ENCODE results near the gene EFNA5.

EFNA5 gene

DNA sequence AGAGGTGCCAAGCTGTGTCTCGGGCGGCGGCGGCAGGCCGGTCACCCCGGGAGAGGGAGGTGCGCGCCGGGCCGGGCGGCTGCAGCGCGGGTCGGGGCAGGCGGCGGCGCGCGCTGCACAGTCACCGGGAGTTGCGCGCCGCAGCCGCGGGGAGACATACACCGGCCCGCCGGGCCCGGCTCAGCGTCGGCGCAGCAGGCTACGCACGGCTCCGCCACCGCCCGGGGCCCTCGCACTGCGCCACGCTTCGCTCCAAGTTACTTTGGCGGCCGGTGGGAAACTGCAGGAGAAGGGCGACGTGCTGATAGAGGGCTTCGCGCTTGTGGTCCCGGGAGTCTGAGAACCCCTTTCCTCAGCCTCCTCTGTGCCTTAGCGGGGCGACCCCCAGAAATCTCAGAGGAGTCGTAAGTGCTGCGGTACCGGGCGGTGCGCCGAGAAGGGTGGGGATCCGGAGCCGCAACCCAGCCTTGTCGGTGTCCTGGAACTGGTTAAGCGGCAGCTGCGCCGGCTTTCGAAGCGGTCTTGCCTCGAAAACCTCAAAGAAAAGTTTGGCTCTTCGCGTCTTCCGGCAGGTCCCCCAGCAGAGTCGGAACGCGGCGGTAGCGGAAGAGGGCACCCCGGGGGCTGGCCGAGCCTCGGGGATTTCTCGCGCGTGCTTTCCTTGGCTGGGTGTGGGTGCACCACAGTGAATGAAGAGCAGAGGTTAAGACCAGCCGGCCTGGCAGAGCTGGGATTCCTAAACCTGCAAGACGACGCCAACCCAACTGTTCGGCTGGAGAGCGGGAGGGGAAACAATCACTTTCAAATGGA, at the start of gene EFNA5:
Gene EFNA5, minus strand, starts transcription at position 6 of the 810 bp plus-strand sequence.
- no peak for DNase-seq (ENCODE audit: low read depth)

DNA sequence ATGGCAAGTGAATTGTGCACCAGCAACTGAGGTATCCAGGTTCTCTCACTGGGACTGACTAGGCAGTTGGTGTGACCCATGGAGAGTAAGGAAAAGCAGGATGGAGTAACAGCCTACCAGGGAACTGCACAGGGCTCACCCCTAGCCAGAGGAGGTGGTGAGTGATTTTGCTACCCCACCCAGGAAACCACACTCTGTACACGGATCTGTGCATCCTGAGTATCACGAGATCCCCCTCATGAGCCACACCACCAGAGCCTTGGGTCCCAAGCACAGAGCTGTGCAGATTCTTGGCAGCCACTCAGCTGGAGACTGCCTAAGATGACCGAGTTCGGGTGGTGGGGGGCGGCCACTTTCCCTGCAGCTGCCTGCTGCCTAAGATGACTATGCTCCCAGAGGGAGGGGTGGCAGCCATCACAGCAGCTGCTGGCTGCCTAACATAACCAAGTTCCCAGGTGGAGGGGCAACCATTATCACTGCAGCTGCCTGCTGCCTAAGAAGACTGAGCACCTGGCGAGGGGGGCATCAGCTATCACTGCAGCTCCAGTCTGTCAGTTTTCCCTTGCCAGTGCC, 48.4 kb upstream of the EFNA5 start:
- DNase-seq (ENCODE audit: low read depth): no peak

DNA sequence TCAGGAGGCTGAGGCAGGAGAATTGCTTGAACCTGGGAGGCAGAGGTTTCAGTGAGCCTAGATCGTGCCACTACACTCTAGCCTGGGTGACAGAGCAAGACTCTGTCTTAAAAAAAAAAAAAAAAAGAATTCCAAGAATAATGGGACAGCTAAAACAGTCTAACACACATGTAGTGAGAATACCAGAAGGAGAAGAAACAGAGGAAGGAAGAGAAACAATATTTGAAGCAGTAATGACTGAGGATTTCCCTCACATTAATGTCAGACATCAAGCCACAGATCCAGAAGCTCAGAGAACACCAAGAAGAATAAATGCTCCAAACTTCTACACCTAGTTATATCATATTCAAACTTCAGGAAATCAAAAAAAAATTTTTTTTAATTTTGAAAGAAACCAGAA, 47.1 kb upstream of the EFNA5 start:
- no peak for DNase-seq (ENCODE audit: low read depth)

DNA sequence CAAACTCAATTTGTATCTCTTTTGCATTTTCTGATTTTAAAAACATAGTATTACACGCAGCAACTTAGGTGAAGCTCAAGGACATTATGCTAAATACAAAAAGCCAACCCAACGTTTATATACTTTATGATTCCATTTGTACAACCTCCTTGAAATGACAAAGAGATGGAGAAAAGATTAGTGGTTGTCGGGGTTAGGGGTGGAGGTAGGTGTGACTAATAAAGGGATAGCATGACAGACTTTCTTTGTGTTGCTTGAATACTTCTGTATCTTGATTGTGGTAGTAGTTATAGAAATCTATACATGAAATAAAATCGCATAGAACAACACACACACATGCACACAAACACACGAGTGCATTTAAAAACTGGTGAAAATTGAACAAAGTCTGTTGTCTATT, 42.5 kb upstream of the EFNA5 start:
- DNase-seq (ENCODE audit: low read depth): no peak

DNA sequence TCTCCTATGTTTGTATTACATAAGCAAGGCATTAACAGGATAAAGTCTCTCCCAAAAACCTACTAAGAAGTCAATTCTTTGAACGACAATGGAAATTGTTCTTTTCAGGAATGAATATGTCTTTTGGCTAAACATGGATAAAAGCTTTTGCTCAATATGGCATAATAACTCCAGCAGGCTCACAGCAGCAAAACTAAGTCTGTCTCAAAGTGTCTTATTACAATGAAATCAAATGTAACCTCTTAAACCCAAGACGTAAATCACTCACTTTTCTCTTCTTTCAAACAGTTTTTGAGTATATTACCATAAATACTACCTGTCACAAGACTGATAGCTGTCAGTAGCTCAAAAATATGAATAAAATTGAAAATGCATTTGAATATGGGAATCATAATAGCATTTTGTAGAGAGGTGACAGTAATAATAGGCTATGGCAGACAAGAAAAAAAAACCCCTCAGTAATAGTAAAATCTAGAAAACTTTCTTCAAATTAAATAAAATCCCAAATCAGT, 41.7 kb upstream of the EFNA5 start:
- no peak for DNase-seq (ENCODE audit: low read depth)

DNA sequence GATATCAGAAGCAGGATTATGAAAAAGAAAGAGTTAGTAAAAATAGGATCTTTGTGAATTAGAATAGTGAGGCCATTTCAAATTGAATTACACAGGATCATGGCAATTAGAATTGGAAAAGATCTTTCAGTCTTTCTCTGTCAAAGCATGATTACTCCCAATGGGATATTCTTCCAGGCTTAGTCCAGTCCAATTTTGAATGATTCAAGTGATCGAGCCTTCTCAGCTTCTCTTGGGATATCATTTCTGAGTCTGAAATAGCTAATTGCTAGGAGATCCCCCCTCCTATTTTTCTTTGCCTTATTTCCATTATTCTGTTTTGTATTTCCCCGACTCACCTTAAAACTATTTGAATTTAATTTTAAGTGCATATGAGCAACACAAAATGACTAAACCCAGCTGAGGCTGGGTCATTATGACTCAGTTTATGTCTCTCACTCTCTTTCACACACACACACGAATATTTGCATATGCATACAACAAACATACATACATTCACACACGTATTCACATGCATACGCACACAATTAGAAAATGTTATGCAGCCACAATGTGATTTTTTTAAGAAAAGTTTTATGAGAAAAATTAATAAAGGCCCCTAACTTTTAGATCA, 34.8 kb upstream of the EFNA5 start:
- DNase-seq (ENCODE audit: low read depth): no peak

DNA sequence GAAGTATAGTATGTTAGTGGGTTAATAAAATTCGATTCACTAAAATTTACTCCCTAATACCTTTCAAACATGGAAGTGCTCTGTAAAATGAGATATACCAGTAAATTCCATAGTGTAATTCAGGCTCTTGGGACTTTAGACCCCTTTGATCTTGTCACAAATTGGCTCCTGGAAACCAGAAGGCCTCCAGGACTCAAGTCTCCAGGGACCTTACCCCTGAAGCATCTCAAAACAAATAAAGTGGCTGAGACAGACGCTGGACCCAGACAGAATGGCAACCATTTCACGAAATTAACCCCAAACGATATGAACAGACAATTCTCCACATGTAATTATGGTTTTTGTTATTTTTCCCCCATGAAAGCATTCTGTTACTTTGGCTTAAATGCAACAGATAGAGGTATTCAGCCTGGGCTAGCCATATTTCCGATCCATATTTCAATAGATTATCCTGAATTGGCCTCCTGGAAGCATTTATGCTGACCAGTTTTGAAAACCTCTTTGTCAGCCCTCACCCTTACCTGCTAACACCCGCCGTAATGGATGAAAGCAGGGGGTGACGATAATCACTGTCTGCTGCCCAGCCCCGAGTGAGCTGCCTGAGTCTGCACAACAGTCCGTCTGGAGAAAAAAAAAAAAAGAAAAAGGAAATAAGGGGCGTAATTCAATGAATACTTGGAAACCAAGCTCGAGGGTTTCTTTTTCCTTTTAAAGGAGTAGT, 34.1 kb upstream of the EFNA5 start:
- no peak for DNase-seq (ENCODE audit: low read depth)

DNA sequence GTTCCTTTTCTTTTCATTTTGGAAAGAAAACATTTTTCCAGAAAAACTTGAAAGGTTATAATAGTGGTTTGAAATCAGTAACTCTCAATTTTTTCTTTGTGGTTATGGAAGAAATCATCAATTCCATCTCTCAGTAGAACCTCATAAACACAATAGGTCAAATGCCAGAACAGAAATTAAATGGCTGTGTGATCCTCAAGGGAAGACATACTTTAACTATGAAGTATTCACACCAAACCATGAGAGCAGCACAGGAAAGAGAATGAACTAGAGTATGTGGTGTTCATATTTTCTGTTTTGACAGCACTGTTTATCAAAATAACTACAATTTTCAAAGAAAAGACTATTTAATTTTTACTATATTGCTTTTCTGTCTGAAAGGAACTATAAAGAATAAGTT, 29.7 kb upstream of the EFNA5 start:
- no peak for DNase-seq (ENCODE audit: low read depth)

DNA sequence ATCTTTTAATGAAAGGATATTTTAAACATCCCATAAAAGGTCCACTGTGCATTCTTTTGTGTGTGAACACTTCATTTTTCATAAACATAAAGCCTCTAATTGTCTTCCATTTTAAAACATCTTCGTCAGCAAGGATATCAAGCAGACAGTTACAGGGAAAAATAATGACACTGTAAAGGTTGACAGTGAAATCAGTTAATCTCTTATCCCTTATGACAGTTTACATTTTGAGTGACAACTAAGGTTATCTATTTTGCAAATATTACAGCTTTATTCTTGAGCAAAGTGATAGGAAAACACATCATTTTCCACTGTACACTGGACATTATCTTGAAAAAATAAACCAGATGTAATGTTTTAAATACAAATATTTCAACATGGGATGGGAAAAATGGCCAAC, 28.7 kb upstream of the EFNA5 start:
- DNase-seq (ENCODE audit: low read depth): no peak

DNA sequence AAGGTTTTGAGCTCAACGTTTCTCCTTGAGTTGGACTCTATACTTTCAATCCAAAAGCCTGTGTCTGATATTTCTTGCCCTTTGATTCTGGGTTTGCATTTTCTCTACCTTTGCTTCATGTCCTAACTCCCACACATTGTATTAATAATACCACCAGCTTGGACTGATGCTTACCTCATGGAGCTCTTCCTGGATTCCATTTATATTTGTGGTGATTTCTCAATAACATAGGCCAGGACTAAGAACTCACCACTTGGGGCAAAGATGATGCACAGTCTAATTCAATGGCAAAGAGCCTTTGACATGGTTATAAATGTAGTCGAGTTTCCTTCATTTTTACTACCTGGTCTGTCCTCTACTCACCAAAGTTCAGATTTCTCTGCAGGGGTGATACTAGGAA, 27.5 kb upstream of the EFNA5 start:
- DNase-seq (ENCODE audit: low read depth): no peak

DNA sequence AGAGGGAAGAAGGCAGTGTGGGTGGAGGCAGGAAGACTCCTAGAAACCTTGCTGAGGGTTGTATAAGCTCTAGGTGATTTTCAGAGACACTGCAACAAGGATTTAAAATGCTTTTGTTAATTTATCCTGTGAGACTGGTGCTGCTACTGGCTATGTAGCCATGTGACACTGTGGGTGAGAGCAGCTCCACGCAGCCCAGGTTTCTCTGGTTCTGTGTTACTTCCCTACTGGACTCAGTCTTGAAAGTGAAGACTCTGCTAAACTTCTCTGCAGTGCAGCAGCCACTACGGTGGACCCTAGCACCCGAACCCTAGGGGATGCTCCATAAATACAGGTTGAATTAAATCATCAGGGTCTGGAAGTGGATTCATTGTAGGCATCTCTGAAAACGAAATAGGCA, 25.8 kb upstream of the EFNA5 start:
- no peak for DNase-seq (ENCODE audit: low read depth)

DNA sequence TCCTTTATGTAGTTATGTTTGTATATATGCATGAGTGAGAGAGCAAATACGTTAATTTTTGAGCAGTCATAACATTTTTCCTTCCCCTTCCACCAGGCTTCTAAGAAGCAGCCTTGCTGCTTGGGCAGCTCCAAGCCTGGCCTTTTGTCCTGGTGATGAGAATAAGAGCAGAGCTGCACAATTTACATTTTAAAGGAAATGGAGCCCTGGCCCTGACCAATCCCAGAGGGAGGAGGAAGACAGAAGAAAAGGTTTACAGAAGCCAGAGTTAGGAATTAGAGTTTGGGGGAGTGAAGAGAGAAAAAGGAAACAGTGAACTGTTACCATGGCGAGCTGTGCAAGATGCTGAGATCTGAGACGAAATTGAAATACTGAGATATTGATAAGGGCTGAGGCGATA, 25.3 kb upstream of the EFNA5 start:
- no peak for DNase-seq (ENCODE audit: low read depth)

DNA sequence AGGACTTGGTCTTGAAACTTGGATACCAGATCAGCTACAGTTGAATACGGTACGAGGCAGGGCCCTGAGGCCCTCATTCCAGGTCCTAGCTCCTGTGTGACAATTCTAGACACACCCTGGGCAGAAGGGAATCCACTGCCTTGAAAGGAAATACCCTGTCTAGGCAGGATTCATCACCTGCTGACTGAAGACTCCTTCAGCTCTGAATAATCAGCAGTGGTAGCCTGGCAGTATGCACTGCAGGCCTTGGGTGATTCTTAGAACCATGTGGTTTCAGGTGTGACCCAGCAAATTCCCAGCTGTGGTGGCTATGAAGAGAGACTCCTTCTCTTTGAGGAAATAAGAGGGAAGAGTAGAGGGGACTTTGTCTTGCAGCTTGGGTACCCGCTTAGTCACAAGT, 17.2 kb upstream of the EFNA5 start:
- DNase-seq (ENCODE audit: low read depth): no peak

DNA sequence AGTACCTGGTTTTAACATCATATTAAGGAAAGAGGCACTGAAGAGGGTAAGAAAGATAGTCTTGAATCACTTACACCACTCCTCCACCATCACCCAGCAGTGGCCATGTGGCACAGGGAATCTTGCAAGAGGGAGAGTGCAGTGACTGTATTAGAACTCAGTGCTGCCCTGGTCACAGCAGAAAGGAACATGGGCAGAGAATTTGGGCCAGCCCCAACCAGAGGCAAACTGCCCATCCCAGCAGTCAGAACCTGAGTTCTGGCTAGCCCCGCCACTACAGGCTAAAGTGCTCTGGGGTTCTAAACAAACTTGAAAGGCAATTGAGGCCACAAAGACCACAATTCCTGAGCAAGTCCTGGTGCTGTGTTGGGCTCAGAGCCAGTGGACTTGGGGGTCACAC, 16.7 kb upstream of the EFNA5 start:
- no peak for DNase-seq (ENCODE audit: low read depth)

DNA sequence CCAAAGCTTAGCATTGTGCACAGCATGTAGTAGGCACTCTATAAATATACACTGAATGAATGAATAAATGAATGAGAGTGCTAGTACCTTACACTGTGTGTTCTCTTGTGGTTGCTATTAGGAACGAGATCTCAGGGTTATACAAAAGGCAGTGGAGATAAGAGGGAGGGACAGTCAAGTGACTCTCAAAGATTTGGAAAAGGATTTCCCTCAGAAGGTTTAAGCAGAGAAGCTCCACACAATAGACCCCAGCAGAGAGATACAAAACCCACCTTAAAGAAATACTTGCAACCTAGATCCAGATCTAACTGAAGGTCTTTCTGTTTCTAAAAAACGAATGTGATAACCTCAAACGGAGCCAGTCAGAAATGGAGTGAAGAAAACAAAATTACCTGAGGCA, 11.8 kb upstream of the EFNA5 start:
- DNase-seq (ENCODE audit: low read depth): no peak

DNA sequence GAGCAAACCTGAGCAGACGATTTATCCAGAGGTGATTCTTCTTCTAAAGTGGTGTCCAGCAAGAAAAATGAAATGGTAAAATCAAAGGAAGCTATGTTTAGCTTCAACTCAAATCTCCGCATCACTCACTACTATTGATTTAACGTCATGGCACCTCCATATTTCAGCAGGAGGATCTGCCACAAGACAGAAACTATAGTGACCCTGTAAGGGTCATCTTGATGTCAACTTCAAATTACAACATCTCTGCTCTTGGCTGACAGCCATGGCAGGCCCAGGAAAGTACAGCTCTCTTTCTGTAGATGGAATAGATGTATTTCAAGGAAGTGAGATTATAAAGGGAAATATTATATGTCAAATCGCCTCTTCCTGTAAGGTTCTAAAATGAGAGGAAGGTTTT, 10.1 kb upstream of the EFNA5 start:
- DNase-seq (ENCODE audit: low read depth): no peak

DNA sequence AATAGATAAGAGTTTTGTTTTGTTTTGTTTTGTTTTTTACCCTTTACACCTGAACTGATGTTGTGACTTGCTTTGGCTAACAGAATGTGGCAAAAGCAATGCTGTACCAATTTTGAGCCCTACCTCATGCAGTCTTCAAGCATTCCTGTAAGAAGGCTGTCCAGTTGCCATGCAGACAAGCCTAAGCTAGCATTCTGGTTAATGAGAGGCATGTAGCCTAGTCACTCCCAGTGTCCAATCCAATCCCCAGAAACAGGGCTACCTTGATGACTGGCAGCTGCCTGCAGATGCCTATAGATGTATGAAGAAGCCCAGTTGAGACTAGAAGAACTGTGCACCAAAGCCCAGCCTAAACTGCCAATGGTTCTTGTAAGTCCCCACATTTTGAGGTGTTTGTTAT, 9.4 kb upstream of the EFNA5 start:
- DNase-seq (ENCODE audit: low read depth): no peak

DNA sequence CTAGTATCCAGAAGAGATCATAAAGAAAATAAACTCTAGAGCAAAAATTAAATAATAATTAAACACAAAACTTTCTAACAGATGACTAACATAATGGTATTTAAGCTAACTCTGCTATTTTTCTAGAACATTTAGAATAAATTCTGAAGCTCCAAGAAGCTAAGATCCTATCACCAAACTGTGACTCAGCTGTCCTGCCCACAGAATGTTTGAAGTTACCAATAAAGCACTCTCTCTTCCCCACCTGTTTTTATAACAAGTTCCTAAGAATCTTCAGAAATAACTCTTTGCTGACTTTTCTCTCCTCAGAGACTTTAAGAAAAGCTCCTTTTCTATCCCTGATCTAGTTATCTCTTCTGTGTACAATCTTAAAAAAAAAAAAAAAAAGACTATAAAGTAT, 6.0 kb upstream of the EFNA5 start:
- no peak for DNase-seq (ENCODE audit: low read depth)

DNA sequence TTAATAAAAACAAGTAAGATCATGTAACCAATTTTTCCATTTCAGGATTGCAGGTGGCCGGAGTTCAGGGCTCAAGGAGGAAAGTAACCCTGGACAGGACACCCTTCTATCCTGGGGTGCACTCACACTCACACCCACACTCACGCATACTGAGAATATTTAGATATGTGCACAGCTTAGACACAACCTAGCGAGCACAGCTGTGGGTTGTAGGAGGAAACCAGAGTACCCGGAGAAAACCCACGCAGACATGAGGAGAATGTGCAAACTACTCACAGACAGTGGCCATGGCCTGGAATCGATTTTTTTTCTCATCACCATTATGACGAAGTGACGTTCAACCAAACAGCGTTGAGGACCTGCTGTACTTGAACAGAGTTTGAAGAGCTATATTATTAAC, 4.5 kb upstream of the EFNA5 start:
- DNase-seq (ENCODE audit: low read depth): no peak

DNA sequence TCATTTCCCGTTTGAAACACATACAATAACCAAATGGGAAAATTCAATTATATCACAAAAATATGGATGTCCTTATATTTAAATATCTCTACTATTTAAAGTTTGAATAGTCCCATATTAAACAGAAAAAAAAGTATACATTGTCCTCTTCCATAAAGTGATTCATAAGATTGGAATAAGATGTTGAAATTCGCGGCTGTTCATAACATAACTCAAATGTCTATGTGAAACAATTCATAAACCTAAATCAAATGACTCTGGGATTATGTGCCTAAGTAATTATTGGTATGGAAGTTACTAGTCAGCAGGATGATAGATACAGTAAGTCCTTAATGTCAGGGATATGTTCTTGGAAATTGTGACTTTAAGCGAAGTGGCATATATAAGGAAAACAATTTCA, 3.9 kb upstream of the EFNA5 start:
- DNase-seq (ENCODE audit: low read depth): no peak

DNA sequence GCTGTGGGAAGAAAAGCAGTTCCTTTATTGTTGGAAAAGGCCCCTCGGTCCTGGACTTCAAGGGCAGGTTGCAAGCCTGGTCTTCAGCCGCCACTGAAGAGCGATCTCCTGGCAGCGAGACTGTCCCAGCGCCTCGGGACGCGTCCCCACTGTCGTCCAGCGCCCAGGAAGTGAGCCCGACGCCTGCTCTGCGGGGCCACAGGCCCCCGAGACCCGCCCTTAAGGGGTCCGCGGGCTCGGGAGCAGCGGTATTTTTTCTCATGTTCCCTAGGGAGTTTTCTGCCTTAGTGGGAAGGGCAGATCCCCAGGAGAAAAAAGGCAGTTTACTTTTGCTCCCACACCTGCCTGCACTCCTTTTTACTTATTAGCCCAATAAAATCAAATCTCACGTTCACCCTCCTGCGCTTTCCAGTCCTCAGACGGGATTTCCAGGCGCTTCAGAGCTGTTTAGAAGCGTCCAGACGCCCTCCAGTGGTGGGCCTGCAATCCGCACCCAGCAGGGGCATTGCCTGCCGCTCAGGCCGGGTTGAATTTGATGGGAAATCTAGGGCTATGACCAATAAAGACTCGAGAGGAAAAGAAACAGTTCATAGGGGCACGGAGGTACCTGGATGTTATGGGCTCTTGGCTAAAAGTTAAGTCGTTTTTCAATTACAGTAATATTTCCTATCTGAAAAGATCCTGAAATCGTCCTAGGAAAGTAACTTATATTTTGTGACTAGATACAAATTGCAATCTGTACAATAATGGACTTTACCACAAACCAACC, 2.8 kb upstream of the EFNA5 start:
- no peak for DNase-seq (ENCODE audit: low read depth)

DNA sequence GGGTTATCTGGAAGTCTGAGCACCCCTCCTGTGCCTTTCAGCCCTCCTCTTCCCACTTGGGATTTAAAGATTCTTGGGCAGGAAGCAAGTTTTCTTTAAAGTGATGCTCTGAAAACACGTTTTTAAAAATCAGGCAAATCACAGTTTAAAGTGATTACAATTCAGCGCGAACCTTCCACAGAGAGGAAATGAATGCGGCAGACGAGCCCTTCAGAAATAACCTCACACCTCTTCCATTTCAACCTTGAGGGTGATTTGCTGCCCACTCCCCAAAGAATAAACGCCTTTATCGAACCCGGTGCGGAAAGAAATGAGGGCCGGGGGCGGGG, 2.3 kb upstream of the EFNA5 start:
- no peak for DNase-seq (ENCODE audit: low read depth)
